Measurements from ENCODE around the gene NUBPL. TPM values are rescaled to one million over a fixed set of nuclear protein-coding genes. Genes with fewer than 3 reads are reported as not detected.
A peak's percentile ranks its signal among the peaks of the same experiment; 100 is the strongest.

The NUBPL gene
- total RNA-seq, 1 donor from 2014 or later: 12.5 TPM

GRCh38 chr14:31549817-31550216 is 11.4 kb upstream of the NUBPL start:
- no peak for DNase-seq
- Mint-ChIP-seq H3K36me3 (ENCODE audit: unreplicated experiment) (no peaks in the 10 kb centered on the region), H3K9me3 (ENCODE audit: unreplicated experiment) (no peaks in the 10 kb centered on the region), H3K27me3 (ENCODE audit: unreplicated experiment) (peaks cover 2% of the 10 kb centered on the region), H3K27ac (ENCODE audit: unreplicated experiment) (no peak overlapping the region), H3K4me1 (ENCODE audit: low read depth, unreplicated experiment) (no peaks in the 10 kb centered on the region), H3K4me3 (ENCODE audit: unreplicated experiment) (no peak overlapping the region)
- TF ChIP-seq, protein P1, sequence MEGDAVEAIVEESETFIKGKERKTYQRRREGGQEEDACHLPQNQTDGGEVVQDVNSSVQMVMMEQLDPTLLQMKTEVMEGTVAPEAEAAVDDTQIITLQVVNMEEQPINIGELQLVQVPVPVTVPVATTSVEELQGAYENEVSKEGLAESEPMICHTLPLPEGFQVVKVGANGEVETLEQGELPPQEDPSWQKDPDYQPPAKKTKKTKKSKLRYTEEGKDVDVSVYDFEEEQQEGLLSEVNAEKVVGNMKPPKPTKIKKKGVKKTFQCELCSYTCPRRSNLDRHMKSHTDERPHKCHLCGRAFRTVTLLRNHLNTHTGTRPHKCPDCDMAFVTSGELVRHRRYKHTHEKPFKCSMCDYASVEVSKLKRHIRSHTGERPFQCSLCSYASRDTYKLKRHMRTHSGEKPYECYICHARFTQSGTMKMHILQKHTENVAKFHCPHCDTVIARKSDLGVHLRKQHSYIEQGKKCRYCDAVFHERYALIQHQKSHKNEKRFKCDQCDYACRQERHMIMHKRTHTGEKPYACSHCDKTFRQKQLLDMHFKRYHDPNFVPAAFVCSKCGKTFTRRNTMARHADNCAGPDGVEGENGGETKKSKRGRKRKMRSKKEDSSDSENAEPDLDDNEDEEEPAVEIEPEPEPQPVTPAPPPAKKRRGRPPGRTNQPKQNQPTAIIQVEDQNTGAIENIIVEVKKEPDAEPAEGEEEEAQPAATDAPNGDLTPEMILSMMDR (IDR thresholded peaks at IDR 0.05; ENCODE audit: partially characterized antibody, unreplicated experiment): no peak

DNA sequence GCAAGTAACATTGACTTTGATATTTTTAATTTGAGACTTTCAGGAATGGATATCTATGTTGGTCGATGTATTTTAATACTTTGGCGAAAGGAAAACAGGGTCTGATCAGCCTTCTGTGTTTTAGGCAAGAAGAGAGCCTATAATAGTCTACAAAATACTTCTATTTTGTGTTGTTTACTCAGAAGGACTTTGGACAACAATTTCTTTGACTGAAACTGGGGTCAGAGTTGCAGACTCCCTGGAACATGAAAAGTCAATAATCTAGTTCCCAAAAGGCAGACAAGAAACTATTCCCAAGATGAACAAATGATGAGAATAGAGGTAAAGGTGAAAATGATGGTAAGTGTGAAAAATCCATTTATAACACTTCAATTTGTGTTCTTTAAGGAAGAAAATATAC is 10.6 kb upstream of the NUBPL start:
- H3K9me3 Mint-ChIP-seq (ENCODE audit: unreplicated experiment): no peaks in the 10 kb centered on the region
- no peak overlapping the region for H3K4me3 Mint-ChIP-seq (ENCODE audit: unreplicated experiment)
- no peak overlapping the region for H3K27ac Mint-ChIP-seq (ENCODE audit: unreplicated experiment)
- peaks cover 2% of the 10 kb centered on the region for H3K27me3 Mint-ChIP-seq (ENCODE audit: unreplicated experiment)
- TF ChIP-seq, protein P1 (IDR thresholded peaks at IDR 0.05; ENCODE audit: partially characterized antibody, unreplicated experiment): no peak
- DNase-seq: no peak
- no peaks in the 10 kb centered on the region for H3K36me3 Mint-ChIP-seq (ENCODE audit: unreplicated experiment)
- no peaks in the 10 kb centered on the region for H3K4me1 Mint-ChIP-seq (ENCODE audit: low read depth, unreplicated experiment)

DNA sequence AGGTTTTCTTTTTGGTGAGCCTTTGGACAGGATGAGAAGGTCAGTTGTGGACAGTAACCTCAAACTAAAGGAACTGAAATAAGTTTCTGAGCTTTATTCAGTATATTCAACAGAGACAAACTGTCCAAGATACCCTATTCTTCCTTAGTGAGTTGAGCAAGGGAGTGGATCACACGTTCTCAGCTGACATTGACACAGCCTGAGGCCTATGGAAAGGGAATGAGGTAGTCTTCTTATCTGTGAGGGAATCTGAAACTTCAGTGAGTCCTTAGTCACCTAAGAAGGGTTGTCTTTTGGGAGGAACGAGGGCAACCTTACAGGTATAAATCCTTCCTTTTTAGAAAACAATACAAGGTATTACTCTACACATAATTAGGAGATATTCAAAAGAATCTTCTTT is 5.0 kb upstream of the NUBPL start:
- H3K4me3 Mint-ChIP-seq (ENCODE audit: unreplicated experiment): no peak overlapping the region
- peaks cover 7% of the 10 kb centered on the region for H3K9me3 Mint-ChIP-seq (ENCODE audit: unreplicated experiment)
- peaks cover 3% of the 10 kb centered on the region for H3K27me3 Mint-ChIP-seq (ENCODE audit: unreplicated experiment)
- DNase-seq: no peak
- H3K4me1 Mint-ChIP-seq (ENCODE audit: low read depth, unreplicated experiment): peaks cover 5% of the 10 kb centered on the region
- TF ChIP-seq, protein P1 (IDR thresholded peaks at IDR 0.05; ENCODE audit: partially characterized antibody, unreplicated experiment): no peak
- no peak overlapping the region for H3K27ac Mint-ChIP-seq (ENCODE audit: unreplicated experiment)
- H3K36me3 Mint-ChIP-seq (ENCODE audit: unreplicated experiment): peaks cover 2% of the 10 kb centered on the region

DNA sequence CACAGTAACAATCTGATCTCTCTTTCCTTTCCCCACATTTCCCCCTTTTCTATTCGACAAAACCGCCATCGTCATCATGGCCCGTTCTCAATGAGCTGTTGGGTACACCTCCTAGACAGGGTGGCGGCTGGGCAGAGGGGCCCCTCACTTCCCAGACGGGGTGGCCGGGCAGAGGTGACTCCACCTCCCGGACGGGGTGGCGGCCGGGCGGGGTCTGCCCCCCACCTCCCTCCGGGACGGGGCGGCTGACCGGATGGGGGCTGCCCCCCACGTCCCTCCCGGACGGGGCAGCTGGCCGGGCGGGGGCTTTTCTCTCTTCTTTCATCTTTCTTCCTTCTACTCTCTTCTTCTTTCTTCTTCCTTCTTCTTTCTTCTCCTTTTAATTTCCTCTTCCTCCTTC is 1.3 kb upstream of the NUBPL start:
- Mint-ChIP-seq H3K27me3 (ENCODE audit: unreplicated experiment) (peaks cover 5% of the 10 kb centered on the region), H3K27ac (ENCODE audit: unreplicated experiment) (peak overlapping the region; percentile 22), H3K4me3 (ENCODE audit: unreplicated experiment) (peak overlapping the region; percentile 69), H3K9me3 (ENCODE audit: unreplicated experiment) (peaks cover 11% of the 10 kb centered on the region), H3K4me1 (ENCODE audit: low read depth, unreplicated experiment) (peaks cover 8% of the 10 kb centered on the region), H3K36me3 (ENCODE audit: unreplicated experiment) (peaks cover 3% of the 10 kb centered on the region)
- peak; percentile 37 for DNase-seq
- TF ChIP-seq, protein P1 (IDR thresholded peaks at IDR 0.05; ENCODE audit: partially characterized antibody, unreplicated experiment): no peak

DNA sequence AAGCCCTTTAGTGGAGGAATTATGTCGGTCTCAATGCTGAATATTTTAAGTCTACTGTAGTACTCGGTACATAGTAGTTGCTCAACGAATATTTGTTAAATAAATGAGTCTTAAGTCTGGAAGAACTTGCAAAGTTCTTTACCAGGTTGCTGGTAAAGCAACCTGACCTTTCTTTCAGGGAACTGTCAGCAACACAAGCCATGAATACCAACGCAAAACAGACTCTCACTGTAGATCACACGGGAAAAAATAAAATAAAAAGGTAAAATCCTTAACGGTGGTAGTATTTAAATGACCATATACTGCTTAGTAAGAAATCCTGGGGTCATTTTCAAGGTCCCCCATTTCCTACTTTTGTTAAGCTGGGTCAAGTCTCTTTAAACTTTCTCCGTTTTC is 447 bp upstream of the NUBPL start:
- TF ChIP-seq, protein P1 (IDR thresholded peaks at IDR 0.05; ENCODE audit: partially characterized antibody, unreplicated experiment): no peak
- H3K9me3 Mint-ChIP-seq (ENCODE audit: unreplicated experiment): peaks cover 11% of the 10 kb centered on the region
- peaks cover 5% of the 10 kb centered on the region for H3K27me3 Mint-ChIP-seq (ENCODE audit: unreplicated experiment)
- peaks cover 3% of the 10 kb centered on the region for H3K36me3 Mint-ChIP-seq (ENCODE audit: unreplicated experiment)
- peak overlapping the region; percentile 96 for H3K4me3 Mint-ChIP-seq (ENCODE audit: unreplicated experiment)
- H3K4me1 Mint-ChIP-seq (ENCODE audit: low read depth, unreplicated experiment): peaks cover 8% of the 10 kb centered on the region
- H3K27ac Mint-ChIP-seq (ENCODE audit: unreplicated experiment): peak overlapping the region; percentile 22
- no peak for DNase-seq

All from glutamatergic neuron (in vitro differentiated cells).